AG04450 (cell line): ENCODE results near the gene ZSCAN23. TPM values are rescaled to one million over a fixed set of nuclear protein-coding genes. Genes with fewer than 3 reads are reported as not detected.

Experiments used
- CTCF ChIA-PET: fragments of 300-600, 350-600 bp; formaldehyde crosslinking; extraction: SDS; loops from one replicate; lab custom pipeline; 2022; ENCODE audit warnings: antibody characterized with exemption, inconsistent platforms; lab: Charles Lee
- POLR2A ChIA-PET: fragments of 350-600 bp; formaldehyde crosslinking; extraction: SDS; loops from one replicate; lab custom pipeline; 2021; ENCODE audit warnings: antibody characterized with exemption, inconsistent platforms; lab: Yijun Ruan, JAX
- DNase-seq: peaks from one replicate; pipeline ENCODE4 v3.0.0-alpha.2; 2011; ENCODE audit warnings: low read depth, low spot score
- H3K27ac ChIP-seq: one replicate; pipeline ENCODE4 v1.5.1; 2012; ENCODE audit warnings: low read depth, low read length, control low read depth
- H3K27me3 ChIP-seq: one replicate; pipeline ENCODE4 v1.6.0; 2012; ENCODE audit warnings: low read length; ENCODE audit not compliant: control insufficient read depth, insufficient read depth
- H3K4me3 ChIP-seq: 2 replicates; pipeline ENCODE4 v1.5.1; 2011; ENCODE audit warnings: mild to moderate bottlenecking, low read depth, low read length, control low read depth
- H3K9me3 ChIP-seq: 2 replicates; pipeline ENCODE4 v1.5.1; 2012; ENCODE audit warnings: low read length; ENCODE audit not compliant: control insufficient read depth, insufficient read depth
- polyA plus RNA-seq: library from polyadenylated mRNA; depleted of rRNA; stranded (reverse); fragments of >200 nt; gene quantifications from 2 replicates; pipeline ENCODE4 v1.2.3, GENCODE V29; 2011
- TF ChIP-seq, protein P1 (sequence below): IDR thresholded peaks from 2 replicates; pipeline ENCODE4 v1.5.1; 2011; ENCODE audit warnings: low read depth, low read length, control low read depth, inconsistent platforms

Gene ZSCAN23
- polyA plus RNA-seq, 1 experiment, result 4.6 TPM

DNA sequence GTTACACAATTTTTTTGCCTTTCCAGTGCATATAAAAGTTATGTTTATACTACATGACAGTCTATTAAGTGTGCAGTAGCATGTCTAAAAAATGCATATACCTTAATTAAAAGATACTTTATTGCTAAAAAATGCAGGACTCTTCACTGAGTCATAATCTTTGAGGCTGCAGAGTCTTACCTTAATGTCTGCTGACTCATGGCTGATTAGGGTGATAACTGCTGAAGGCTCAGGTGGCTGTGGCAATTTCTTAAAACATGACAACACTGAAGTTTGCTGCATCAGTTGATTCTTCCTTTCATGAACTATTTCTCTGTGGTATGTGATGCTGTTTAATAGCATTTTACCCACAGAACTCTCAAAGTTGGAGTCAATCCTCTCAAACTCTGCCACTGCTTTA is 19.1 kb downstream of the ZSCAN23 start:
- TF ChIP-seq, protein P1, sequence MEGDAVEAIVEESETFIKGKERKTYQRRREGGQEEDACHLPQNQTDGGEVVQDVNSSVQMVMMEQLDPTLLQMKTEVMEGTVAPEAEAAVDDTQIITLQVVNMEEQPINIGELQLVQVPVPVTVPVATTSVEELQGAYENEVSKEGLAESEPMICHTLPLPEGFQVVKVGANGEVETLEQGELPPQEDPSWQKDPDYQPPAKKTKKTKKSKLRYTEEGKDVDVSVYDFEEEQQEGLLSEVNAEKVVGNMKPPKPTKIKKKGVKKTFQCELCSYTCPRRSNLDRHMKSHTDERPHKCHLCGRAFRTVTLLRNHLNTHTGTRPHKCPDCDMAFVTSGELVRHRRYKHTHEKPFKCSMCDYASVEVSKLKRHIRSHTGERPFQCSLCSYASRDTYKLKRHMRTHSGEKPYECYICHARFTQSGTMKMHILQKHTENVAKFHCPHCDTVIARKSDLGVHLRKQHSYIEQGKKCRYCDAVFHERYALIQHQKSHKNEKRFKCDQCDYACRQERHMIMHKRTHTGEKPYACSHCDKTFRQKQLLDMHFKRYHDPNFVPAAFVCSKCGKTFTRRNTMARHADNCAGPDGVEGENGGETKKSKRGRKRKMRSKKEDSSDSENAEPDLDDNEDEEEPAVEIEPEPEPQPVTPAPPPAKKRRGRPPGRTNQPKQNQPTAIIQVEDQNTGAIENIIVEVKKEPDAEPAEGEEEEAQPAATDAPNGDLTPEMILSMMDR, result no peak
- CTCF ChIA-PET, result no interaction called here
- no peaks in the 10 kb centered on the region for H3K27me3 ChIP-seq
- no peak for DNase-seq
- no peak overlapping the region for H3K4me3 ChIP-seq
- POLR2A ChIA-PET, result no interaction called here
- H3K9me3 ChIP-seq, result peaks cover 5% of the 10 kb centered on the region
- no peak overlapping the region for H3K27ac ChIP-seq

DNA sequence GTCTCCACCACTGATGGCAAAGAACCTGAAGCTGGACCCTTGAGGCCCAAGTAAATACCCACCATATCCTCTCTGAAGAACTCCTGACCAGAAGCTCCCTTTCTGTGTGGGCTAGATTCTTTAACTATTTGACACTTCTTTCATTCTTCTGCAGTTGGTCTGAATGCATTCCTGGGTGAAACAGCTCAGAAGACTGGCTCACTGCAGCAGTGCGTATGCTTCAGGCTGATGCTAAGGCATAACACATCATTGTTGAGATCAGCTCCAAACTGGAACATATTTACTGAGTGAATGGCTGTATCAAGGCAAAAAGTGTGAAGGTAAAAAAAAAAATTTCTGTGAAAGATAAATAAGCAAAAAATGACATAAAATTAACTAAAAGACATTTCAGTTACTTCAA is 19.7 kb downstream of the ZSCAN23 start:
- Histone ChIP-seq H3K27me3 (no peaks in the 10 kb centered on the region), H3K27ac (no peak overlapping the region), H3K9me3 (peaks cover 5% of the 10 kb centered on the region), H3K4me3 (no peak overlapping the region)
- ChIA-PET POLR2A (no interaction called here), CTCF (no interaction called here)
- TF ChIP-seq, protein P1, result no peak
- no peak for DNase-seq

DNA sequence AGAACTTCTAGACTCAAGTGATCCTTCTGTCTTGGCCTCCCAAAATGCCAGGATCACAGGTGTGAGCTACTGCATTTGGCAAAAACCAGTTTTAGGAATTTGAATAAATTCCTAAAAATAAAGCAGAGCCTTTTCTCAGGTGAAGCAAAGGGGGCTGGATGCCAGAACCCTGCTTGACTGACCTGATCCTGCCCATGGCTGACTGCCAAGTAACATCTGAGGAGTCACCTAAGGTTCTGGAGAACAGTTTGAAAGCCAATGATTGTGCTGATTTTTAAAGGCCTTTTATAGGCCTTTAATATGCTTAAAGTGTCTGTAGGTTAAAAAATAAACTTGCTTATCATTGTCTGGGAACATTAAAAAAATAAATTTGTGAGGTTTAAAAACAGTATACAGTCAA is 29.6 kb downstream of the ZSCAN23 start:
- ChIA-PET CTCF (no interaction called here), POLR2A (no interaction called here)
- Histone ChIP-seq H3K4me3 (no peak overlapping the region), H3K27me3 (no peaks in the 10 kb centered on the region), H3K9me3 (no peaks in the 10 kb centered on the region), H3K27ac (no peak overlapping the region)
- DNase-seq, result no peak
- TF ChIP-seq, protein P1, result no peak

DNA sequence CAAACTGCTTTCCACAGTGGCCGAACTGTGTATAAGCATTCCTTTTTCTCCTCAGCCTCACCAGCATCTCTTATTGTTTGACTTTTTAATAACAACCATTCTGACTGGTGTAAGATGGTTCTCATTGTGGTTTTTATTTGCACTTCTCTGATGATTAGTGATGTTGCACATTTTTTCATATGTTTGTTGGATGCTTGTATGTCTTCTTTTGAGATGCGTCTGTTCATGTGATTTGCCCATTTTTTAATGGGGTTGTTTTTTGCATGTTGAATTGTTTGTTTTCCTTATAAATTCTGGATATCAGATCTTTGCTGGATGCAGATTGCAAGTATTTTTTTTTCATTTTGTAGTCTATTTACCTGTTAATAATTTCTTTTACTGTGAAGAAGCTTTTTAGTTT is 32.5 kb downstream of the ZSCAN23 start:
- DNase-seq, result no peak
- TF ChIP-seq, protein P1, result no peak

DNA sequence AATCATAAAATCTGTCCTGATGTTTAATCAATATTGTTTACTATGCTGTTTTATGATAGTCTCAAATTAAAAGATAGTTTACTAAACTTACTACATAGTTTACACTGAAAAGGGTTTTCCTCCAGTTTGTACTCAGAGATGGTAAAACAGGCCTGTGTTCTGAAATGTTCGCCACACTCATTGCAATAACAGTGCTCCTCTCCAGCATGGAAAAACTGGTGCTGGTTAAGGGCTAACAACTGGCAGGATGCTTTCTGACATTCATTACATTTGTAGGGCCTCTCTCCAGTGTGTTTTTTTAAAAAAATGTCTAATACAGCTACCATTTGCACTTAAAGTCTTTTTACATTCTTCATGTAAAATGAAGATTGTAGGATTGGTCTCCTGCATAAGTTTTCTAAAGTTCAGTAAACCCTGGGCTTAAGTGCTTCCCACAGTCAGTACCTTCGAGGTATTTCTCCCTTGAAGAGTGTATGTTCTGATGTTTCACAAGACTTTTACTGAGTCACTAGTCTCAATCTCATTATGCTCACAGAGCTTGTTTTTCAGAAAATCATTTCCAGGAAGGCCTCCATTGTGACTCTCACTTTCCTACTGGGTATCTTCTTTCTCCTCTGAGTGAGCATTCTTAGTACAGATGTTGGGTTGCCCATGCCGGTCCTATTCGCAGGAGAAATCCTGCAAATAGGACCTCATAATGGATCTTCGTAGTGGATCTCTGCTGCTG is 35.1 kb downstream of the ZSCAN23 start:
- DNase-seq, result no peak
- ChIA-PET POLR2A (no interaction called here), CTCF (no interaction called here)
- Histone ChIP-seq H3K4me3 (no peak overlapping the region), H3K27me3 (peaks cover 3% of the 10 kb centered on the region), H3K27ac (no peak overlapping the region), H3K9me3 (no peaks in the 10 kb centered on the region)
- TF ChIP-seq, protein P1, result no peak

More for the DNA sequence above, 32.5 kb downstream of the ZSCAN23 start:
- Histone ChIP-seq H3K27me3 (peaks cover 3% of the 10 kb centered on the region), H3K27ac (no peak overlapping the region), H3K4me3 (no peak overlapping the region), H3K9me3 (no peaks in the 10 kb centered on the region)
- CTCF ChIA-PET, result no interaction called here
- POLR2A ChIA-PET, result no interaction called here
